ENCODE data around the gene C2orf15. TPM values are rescaled to one million over a fixed set of nuclear protein-coding genes. Genes with fewer than 3 reads are reported as not detected.

The C2orf15 gene
- total RNA-seq, 4 donors from 2014 or later = 0.39 TPM; not detected in 3

DNA sequence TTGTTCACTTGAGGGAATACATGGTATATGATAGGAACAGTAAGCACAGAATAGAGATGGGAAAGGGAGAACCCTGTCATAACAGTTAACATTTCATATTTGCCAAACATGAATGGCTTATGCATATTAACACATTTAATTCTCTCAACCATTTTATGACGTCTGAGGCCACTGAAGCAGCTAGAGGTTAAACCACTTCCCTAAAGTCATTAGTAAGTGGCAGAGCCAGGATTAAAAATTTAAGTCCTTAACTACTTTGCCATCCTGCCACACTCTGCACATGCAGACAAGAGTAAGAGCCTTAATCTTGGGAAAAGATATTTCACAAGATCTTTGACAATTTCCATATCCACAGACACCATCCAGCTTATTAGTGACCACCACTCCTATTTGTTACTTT, 15.4 kb downstream of the C2orf15 start:
- Histone ChIP-seq H3K36me3 (peaks cover 0 to 39% (median 18%) of the 10 kb centered on the region in 4 donors), H3K27me3 (no peaks in the 10 kb centered on the region), H3K4me3 (no peak overlapping the region), H3K27ac (replicated peaks in 1 of 4) (no peak overlapping the region), H3K9me3 (no peaks in the 10 kb centered on the region), H3K4me1 (peaks cover 10 to 23% (median 20%) of the 10 kb centered on the region in 4 donors)
- intact Hi-C loops (cut with DNase I) = loop anchor here (10.0 kb wide), 1 partner anchor 178 kb away; the partner anchor contains the start of genes EIF5B and TXNDC9
- WGBS = 82% methylated on average over 1 of the region's 1 CpG
- no peak for DNase-seq (ENCODE audit: extremely low spot score)
- TF ChIP-seq POLR2A (IDR thresholded peaks at IDR 0.05; ENCODE audit: low read depth) = no peak
- TF ChIP-seq POLR2AphosphoS5 (IDR thresholded peaks at IDR 0.05) = no peak

DNA sequence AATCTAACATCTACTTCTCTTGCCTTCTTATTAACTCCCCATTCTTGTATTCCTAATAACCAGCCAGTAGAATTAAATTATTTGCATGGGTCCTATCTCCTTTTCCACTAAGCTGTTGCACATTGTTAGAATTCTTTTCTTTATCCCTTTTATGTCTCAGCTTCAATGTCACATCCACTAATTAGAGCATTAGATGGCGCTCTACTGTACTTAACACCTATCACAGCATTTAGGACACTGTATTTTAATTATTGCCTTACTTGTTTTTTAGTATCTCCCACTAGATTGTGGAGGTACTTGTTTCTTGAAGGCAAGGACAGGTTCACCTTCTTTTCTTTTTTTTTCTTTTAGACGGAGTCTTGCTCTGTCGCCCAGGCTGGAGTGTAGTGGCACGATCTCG, 17.1 kb downstream of the C2orf15 start:
- no peak overlapping the region for H3K4me3 ChIP-seq
- H3K36me3 ChIP-seq = peaks cover 0 to 55% (median 30%) of the 10 kb centered on the region in 4 donors
- 94% methylated on average over 5 of the region's 5 CpGs for WGBS

DNA sequence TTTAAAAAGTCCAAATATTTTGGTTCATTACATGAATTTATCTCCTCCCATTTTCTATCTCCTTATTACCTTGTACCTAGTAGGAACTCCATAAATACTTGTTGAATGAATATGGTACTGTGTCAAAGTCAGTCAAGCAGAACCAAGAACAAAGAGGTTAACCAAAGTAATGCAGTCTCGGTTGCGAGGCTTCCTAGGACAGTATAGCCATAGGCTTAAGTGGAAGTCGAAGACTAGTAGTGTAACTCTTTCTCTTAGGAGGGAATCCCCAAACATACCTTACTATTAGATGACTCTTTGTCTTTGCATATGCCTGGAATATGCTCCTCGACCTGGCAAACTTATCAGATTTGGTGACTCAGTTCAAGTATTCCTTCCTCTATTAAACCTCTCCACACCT, 18.1 kb downstream of the C2orf15 start:
- Histone ChIP-seq H3K4me1 (peaks cover 4 to 10% (median 9%) of the 10 kb centered on the region in 4 donors), H3K27me3 (no peaks in the 10 kb centered on the region), H3K27ac (replicated peaks in 1 of 4) (no peak overlapping the region), H3K36me3 (peaks cover 0 to 59% (median 36%) of the 10 kb centered on the region in 4 donors), H3K4me3 (no peak overlapping the region), H3K9me3 (no peaks in the 10 kb centered on the region)
- no peak for TF ChIP-seq EP300 (IDR thresholded peaks at IDR 0.05)
- TF ChIP-seq POLR2AphosphoS5 (IDR thresholded peaks at IDR 0.05) = no peak
- TF ChIP-seq POLR2A (IDR thresholded peaks at IDR 0.05; ENCODE audit: low read depth) = no peak
- TF ChIP-seq, protein P1, sequence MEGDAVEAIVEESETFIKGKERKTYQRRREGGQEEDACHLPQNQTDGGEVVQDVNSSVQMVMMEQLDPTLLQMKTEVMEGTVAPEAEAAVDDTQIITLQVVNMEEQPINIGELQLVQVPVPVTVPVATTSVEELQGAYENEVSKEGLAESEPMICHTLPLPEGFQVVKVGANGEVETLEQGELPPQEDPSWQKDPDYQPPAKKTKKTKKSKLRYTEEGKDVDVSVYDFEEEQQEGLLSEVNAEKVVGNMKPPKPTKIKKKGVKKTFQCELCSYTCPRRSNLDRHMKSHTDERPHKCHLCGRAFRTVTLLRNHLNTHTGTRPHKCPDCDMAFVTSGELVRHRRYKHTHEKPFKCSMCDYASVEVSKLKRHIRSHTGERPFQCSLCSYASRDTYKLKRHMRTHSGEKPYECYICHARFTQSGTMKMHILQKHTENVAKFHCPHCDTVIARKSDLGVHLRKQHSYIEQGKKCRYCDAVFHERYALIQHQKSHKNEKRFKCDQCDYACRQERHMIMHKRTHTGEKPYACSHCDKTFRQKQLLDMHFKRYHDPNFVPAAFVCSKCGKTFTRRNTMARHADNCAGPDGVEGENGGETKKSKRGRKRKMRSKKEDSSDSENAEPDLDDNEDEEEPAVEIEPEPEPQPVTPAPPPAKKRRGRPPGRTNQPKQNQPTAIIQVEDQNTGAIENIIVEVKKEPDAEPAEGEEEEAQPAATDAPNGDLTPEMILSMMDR (IDR thresholded peaks at IDR 0.05) = no peak
- intact Hi-C loops (cut with DNase I) = loop anchor here (10.0 kb wide), 1 partner anchor 175 kb away; the partner anchor contains the start of genes EIF5B and TXNDC9
- no peak for DNase-seq (ENCODE audit: extremely low spot score)
- WGBS = 94% methylated on average over 4 of the region's 4 CpGs

More for the DNA sequence above, 17.1 kb downstream of the C2orf15 start:
- H3K27me3 ChIP-seq = no peaks in the 10 kb centered on the region
- TF ChIP-seq POLR2A (IDR thresholded peaks at IDR 0.05; ENCODE audit: low read depth) (no peak), POLR2AphosphoS5 (IDR thresholded peaks at IDR 0.05) (no peak), EP300 (IDR thresholded peaks at IDR 0.05) (no peak)
- TF ChIP-seq, protein P1 (IDR thresholded peaks at IDR 0.05) = no peak
- H3K4me1 ChIP-seq = peaks cover 10 to 18% (median 18%) of the 10 kb centered on the region in 4 donors
- no peak overlapping the region for H3K27ac ChIP-seq (replicated peaks in 1 of 4)
- intact Hi-C loops (cut with DNase I) = loop anchor here (10.0 kb wide), 1 partner anchor 176 kb away; the partner anchor contains the start of genes EIF5B and TXNDC9
- no peaks in the 10 kb centered on the region for H3K9me3 ChIP-seq
- DNase-seq (ENCODE audit: extremely low spot score) = no peak

DNA sequence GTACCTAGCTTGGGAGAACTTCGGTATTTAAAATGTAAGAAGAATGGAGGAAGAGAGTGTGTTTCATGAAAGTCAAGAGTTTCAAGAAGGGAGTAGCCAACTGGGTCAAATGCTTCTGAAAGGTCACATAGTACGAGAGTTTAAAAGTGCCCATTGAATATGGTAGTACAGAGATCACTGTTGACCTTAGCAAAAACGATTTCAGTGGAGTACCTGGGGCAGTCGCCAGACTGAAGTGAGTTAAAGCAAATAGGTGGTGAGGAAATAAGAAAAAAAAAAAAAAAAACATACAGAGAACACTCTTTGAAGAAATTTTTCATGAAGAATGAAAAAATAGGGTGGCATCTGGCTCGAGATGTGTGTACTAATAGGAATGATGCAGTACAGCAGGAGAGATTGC, 24.7 kb downstream of the C2orf15 start:
- no peak overlapping the region for H3K27ac ChIP-seq (replicated peaks in 1 of 4)
- 92% methylated on average over 5 of the region's 5 CpGs for WGBS
- TF ChIP-seq POLR2A (IDR thresholded peaks at IDR 0.05; ENCODE audit: low read depth) (no peak), EP300 (IDR thresholded peaks at IDR 0.05) (no peak), POLR2AphosphoS5 (IDR thresholded peaks at IDR 0.05) (no peak)
- TF ChIP-seq, protein P1 (IDR thresholded peaks at IDR 0.05) = no peak
- no peaks in the 10 kb centered on the region for H3K27me3 ChIP-seq
- H3K9me3 ChIP-seq = no peaks in the 10 kb centered on the region
- no peak overlapping the region for H3K4me3 ChIP-seq
- H3K36me3 ChIP-seq = peaks cover 12 to 89% (median 55%) of the 10 kb centered on the region in 4 donors
- no peak for DNase-seq (ENCODE audit: extremely low spot score)
- intact Hi-C loops (cut with DNase I) = no loop called here
- H3K4me1 ChIP-seq = no peaks in the 10 kb centered on the region

DNA sequence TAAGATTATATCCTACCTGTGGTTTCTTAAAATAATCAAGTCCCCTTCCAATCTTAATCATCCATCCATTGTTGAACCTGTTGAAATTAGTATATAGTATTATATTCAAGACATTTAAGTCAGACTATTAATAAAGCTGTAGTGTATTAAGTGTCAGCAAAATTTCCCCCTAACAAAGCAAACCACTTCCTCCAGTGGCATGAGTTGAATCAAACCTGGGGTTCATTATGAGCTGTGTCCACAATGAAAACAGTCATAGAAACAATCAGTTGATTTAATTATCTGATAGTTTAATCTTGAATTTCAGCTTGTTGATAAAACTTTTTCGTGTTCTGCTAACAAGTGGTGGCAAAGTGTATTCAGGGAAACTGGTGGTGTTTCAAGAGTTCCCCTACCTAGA, 28.0 kb downstream of the C2orf15 start:
- Histone ChIP-seq H3K36me3 (peaks cover 12 to 81% (median 64%) of the 10 kb centered on the region in 4 donors), H3K4me1 (no peaks in the 10 kb centered on the region), H3K27ac (replicated peaks in 1 of 4) (no peak overlapping the region), H3K27me3 (no peaks in the 10 kb centered on the region), H3K9me3 (no peaks in the 10 kb centered on the region), H3K4me3 (no peak overlapping the region)
- intact Hi-C loops (cut with DNase I) = no loop called here
- DNase-seq (ENCODE audit: extremely low spot score) = no peak
- TF ChIP-seq, protein P1 (IDR thresholded peaks at IDR 0.05) = no peak
- TF ChIP-seq POLR2AphosphoS5 (IDR thresholded peaks at IDR 0.05) = no peak
- TF ChIP-seq EP300 (IDR thresholded peaks at IDR 0.05) = no peak
- TF ChIP-seq POLR2A (IDR thresholded peaks at IDR 0.05; ENCODE audit: low read depth) = no peak
- 89% methylated on average over 1 of the region's 1 CpG for WGBS

Measured in esophagus muscularis mucosa (tissue), 4 donors.